Measurements from ENCODE around the gene SORD.
"Not testable (repeated sequence)": the region's sequence is repeated elsewhere in the genome, so short reads cannot be mapped to it uniquely, and the experiment has no call there.

GRCh38 chr15:45041538-45041937 is 18.5 kb downstream of the SORD start:
- not testable (repeated sequence) for TF ChIP-seq CTCF, EZH2, EZH2phosphoT487 (IDR thresholded peaks at IDR 0.05)
